H9 (cell line): ENCODE measurements around the gene FAM200B. TPM values are rescaled to one million over a fixed set of nuclear protein-coding genes. Genes with fewer than 3 reads are reported as not detected.

ENCODE experiments used
- DNase-seq: peaks from one replicate; pipeline ENCODE4 v3.0.0-alpha.2; 2017
- H2AFZ ChIP-seq: one replicate; pipeline ENCODE4 v1.6.1; 2013; ENCODE audit warnings: mild to moderate bottlenecking, low read length, control low read depth, moderate library complexity
- H2AK5ac ChIP-seq: 2 replicates; pipeline ENCODE4 v1.6.1; 2013; ENCODE audit warnings: low read length, control low read depth, mixed read lengths; ENCODE audit not compliant: insufficient read length
- H2BK120ac ChIP-seq: one replicate; pipeline ENCODE4 v1.6.1; 2013; ENCODE audit warnings: low read depth, mild to moderate bottlenecking, low read length, control low read depth, inconsistent platforms; ENCODE audit not compliant: poor library complexity, severe bottlenecking
- H2BK12ac ChIP-seq: 2 replicates; pipeline ENCODE4 v1.6.1; 2013; ENCODE audit warnings: low read length, control low read depth, mixed read lengths, low read depth; ENCODE audit not compliant: insufficient read length
- H2BK15ac ChIP-seq: 2 replicates; pipeline ENCODE4 v1.6.1; 2013; ENCODE audit warnings: low read depth, low read length, control low read depth
- H2BK20ac ChIP-seq: one replicate; pipeline ENCODE4 v1.6.1; 2013; ENCODE audit warnings: low read depth, mild to moderate bottlenecking, low read length, control low read depth, inconsistent platforms; ENCODE audit not compliant: poor library complexity, severe bottlenecking
- H2BK5ac ChIP-seq: 2 replicates; pipeline ENCODE4 v1.6.1; 2013; ENCODE audit warnings: low read length, control low read depth, mixed read lengths; ENCODE audit not compliant: insufficient read length
- H3K14ac ChIP-seq: 2 replicates; pipeline ENCODE4 v1.6.1; 2013; ENCODE audit warnings: low read length, control low read depth; ENCODE audit not compliant: insufficient read depth
- H3K18ac ChIP-seq: 2 replicates; pipeline ENCODE4 v1.6.1; 2013; ENCODE audit warnings: low read depth, mild to moderate bottlenecking, mixed read lengths, low read length, control low read depth; ENCODE audit not compliant: insufficient read length
- H3K23ac ChIP-seq: 2 replicates; pipeline ENCODE4 v1.6.1; 2013; ENCODE audit warnings: low read length, control low read depth, mixed read lengths, low read depth; ENCODE audit not compliant: insufficient read length
- H3K23me2 ChIP-seq: 2 replicates; pipeline ENCODE4 v1.6.1; 2013; ENCODE audit warnings: low read depth, mild to moderate bottlenecking, mixed read lengths, low read length, control low read depth; ENCODE audit not compliant: insufficient read length, poor library complexity, severe bottlenecking
- H3K27ac ChIP-seq: 2 replicates; pipeline ENCODE4 v1.5.1; 2013; ENCODE audit warnings: low read length, control low read depth, mixed read lengths, low read depth; ENCODE audit not compliant: insufficient read length
- H3K27me3 ChIP-seq: 2 replicates; pipeline ENCODE4 v1.6.1; 2013; ENCODE audit warnings: low read length, control low read depth, inconsistent platforms; ENCODE audit not compliant: insufficient read depth
- H3K4ac ChIP-seq: 2 replicates; pipeline ENCODE4 v1.6.1; 2013; ENCODE audit warnings: low read depth, mild to moderate bottlenecking, control low read depth, inconsistent platforms, low read length, moderate library complexity
- H3K4me1 ChIP-seq: 2 replicates; pipeline ENCODE4 v1.6.1; 2013; ENCODE audit warnings: low read length, control low read depth, inconsistent platforms; ENCODE audit not compliant: insufficient read depth
- H3K4me2 ChIP-seq: 2 replicates; pipeline ENCODE4 v1.6.1; 2013; ENCODE audit warnings: low read length, control low read depth, mixed read lengths; ENCODE audit not compliant: insufficient read length, insufficient read depth
- H3K56ac ChIP-seq: 2 replicates; pipeline ENCODE4 v1.6.1; 2013; ENCODE audit warnings: low read depth, mild to moderate bottlenecking, mixed read lengths, low read length, control low read depth; ENCODE audit not compliant: insufficient read length
- H3K79me1 ChIP-seq: 2 replicates; pipeline ENCODE4 v1.6.1; 2013; ENCODE audit warnings: low read depth, mild to moderate bottlenecking, moderate library complexity, low read length, control low read depth, inconsistent platforms; ENCODE audit not compliant: insufficient read depth, poor library complexity, severe bottlenecking
- H3K79me2 ChIP-seq: 2 replicates; pipeline ENCODE4 v1.6.1; 2013; ENCODE audit warnings: low read length, control low read depth, inconsistent platforms; ENCODE audit not compliant: insufficient read depth
- H3K9ac ChIP-seq: 2 replicates; pipeline ENCODE4 v1.6.1; 2013; ENCODE audit warnings: low read length, control low read depth, mixed read lengths; ENCODE audit not compliant: insufficient read length; ENCODE audit errors: extremely low read depth
- H3K9me3 ChIP-seq: one replicate; pipeline ENCODE4 v1.6.1; 2013; ENCODE audit warnings: low read depth, low read length, inconsistent platforms; ENCODE audit not compliant: control insufficient read depth
- H3T11ph ChIP-seq: one replicate; pipeline ENCODE4 v1.6.1; 2013; ENCODE audit warnings: mild to moderate bottlenecking, low read length, control low read depth, inconsistent platforms
- H4K20me1 ChIP-seq: one replicate; pipeline ENCODE4 v1.6.1; 2013; ENCODE audit not compliant: control insufficient read depth, insufficient read length, insufficient read depth
- H4K5ac ChIP-seq: 2 replicates; pipeline ENCODE4 v1.6.1; 2013; ENCODE audit warnings: low read depth, mild to moderate bottlenecking, mixed read lengths, low read length, control low read depth; ENCODE audit not compliant: insufficient read length
- H4K8ac ChIP-seq: replicated peaks from 2 replicates; pipeline ENCODE4 v1.6.1; 2013; ENCODE audit warnings: low read length, control low read depth, mixed read lengths, low read depth; ENCODE audit not compliant: insufficient read length
- H4K91ac ChIP-seq: 2 replicates; pipeline ENCODE4 v1.6.1; 2013; ENCODE audit warnings: low read depth, mild to moderate bottlenecking, moderate library complexity, mixed read lengths, low read length, control low read depth; ENCODE audit not compliant: insufficient read length
- H3K27ac Mint-ChIP-seq, 3 experiments: 2 replicates in 2 of 3; 3 replicates in 1 of 3; pipeline ENCODE4 v1.8.0; 2020 to 2021; ENCODE audit warnings: mixed read lengths in 3 of 3, mild to moderate bottlenecking in 1 of 3, moderate library complexity in 1 of 3
- H3K27me3 Mint-ChIP-seq: 2 replicates; pipeline ENCODE4 v1.8.0; 2021; ENCODE audit warnings: low read depth, mild to moderate bottlenecking, moderate library complexity, mixed read lengths
- H3K36me3 Mint-ChIP-seq, 3 experiments: 2 replicates in 2 of 3; 3 replicates in 1 of 3; pipeline ENCODE4 v1.8.0; 2020 to 2021; ENCODE audit warnings: low read depth in 3 of 3, mixed read lengths in 3 of 3; ENCODE audit not compliant: insufficient read depth in 1 of 3
- H3K4me1 Mint-ChIP-seq, 2 experiments: 2 replicates each; pipeline ENCODE4 v1.8.0; 2020; ENCODE audit warnings: mixed read lengths in 2 of 2
- H3K4me3 Mint-ChIP-seq, 2 experiments: 2 replicates in 1 of 2; 3 replicates in 1 of 2; pipeline ENCODE4 v1.8.0; 2020 to 2021; ENCODE audit warnings: mild to moderate bottlenecking in 2 of 2, mixed read lengths in 2 of 2, moderate library complexity in 1 of 2
- H3K9me3 Mint-ChIP-seq, 2 experiments: 2 replicates in 1 of 2; 3 replicates in 1 of 2; pipeline ENCODE4 v1.8.0; 2020; ENCODE audit warnings: mild to moderate bottlenecking in 2 of 2, mixed read lengths in 2 of 2, moderate library complexity in 1 of 2
- WGBS: extraction: QIAGEN DNeasy Blood & Tissue Kit; methylation state at CpG from one replicate; pipeline ENCODE4 v1.1.7; 2013; ENCODE audit warnings: missing lambda C conversion rate, low lambda C conversion rate, mixed read lengths; ENCODE audit not compliant: insufficient read length; ENCODE audit errors: extremely low coverage; 5-methylcytosine and 5-hydroxymethylcytosine counted together
- total RNA-seq: library from RNA; stranded (reverse); gene quantifications from 2 replicates; pipeline ENCODE4 v1.2.1, GENCODE V29; 2021
- TF ChIP-seq, protein P1 (sequence below): fragments of 200-600 bp; sonication (generic); conservative IDR thresholded peaks from 3 replicates; pipeline ENCODE4 v1.8.0; 2021; ENCODE audit warnings: antibody characterized with exemption, mild to moderate bottlenecking

The FAM200B gene
- total RNA-seq, 1 experiment from 2014 or later, result 19.6 TPM

GRCh38 chr4:15720851-15721250, 39.2 kb downstream of the FAM200B start:
- Mint-ChIP-seq H3K4me3 (no peak overlapping the region), H3K36me3 (no peaks in the 10 kb centered on the region), H3K9me3 (no peaks in the 10 kb centered on the region), H3K27ac (no peak overlapping the region), H3K4me1 (peaks cover 1 to 9% of the 10 kb centered on the region in 2 experiments), H3K27me3 (no peaks in the 10 kb centered on the region; the same call in 1 of the 2 replicates)
- H3K18ac ChIP-seq, result no peak overlapping the region
- H3K27me3 ChIP-seq, result no peaks in the 10 kb centered on the region
- no peak overlapping the region for H2BK20ac ChIP-seq
- no peak overlapping the region for H3K14ac ChIP-seq
- H4K20me1 ChIP-seq, result no peaks in the 10 kb centered on the region
- H2BK12ac ChIP-seq, result no peak overlapping the region
- H3K56ac ChIP-seq, result no peak overlapping the region
- H3K79me1 ChIP-seq, result no peaks in the 10 kb centered on the region
- no peak overlapping the region for H3K4ac ChIP-seq
- no peak overlapping the region for H3K9ac ChIP-seq
- H2AK5ac ChIP-seq, result no peak overlapping the region
- no CpG with 5 or more reads among the region's 2 CpGs for whole genome bisulfite sequencing
- no peak overlapping the region for H3K27ac ChIP-seq
- no peak overlapping the region for H2BK15ac ChIP-seq
- H3K23me2 ChIP-seq, result no peaks in the 10 kb centered on the region
- no peak overlapping the region for H4K8ac ChIP-seq
- H2BK120ac ChIP-seq, result no peak overlapping the region
- no peak for DNase-seq
- H3K4me2 ChIP-seq, result no peak overlapping the region
- no peak overlapping the region for H3K23ac ChIP-seq
- TF ChIP-seq, protein P1, sequence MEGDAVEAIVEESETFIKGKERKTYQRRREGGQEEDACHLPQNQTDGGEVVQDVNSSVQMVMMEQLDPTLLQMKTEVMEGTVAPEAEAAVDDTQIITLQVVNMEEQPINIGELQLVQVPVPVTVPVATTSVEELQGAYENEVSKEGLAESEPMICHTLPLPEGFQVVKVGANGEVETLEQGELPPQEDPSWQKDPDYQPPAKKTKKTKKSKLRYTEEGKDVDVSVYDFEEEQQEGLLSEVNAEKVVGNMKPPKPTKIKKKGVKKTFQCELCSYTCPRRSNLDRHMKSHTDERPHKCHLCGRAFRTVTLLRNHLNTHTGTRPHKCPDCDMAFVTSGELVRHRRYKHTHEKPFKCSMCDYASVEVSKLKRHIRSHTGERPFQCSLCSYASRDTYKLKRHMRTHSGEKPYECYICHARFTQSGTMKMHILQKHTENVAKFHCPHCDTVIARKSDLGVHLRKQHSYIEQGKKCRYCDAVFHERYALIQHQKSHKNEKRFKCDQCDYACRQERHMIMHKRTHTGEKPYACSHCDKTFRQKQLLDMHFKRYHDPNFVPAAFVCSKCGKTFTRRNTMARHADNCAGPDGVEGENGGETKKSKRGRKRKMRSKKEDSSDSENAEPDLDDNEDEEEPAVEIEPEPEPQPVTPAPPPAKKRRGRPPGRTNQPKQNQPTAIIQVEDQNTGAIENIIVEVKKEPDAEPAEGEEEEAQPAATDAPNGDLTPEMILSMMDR, result no peak
- H2AFZ ChIP-seq, result no peak overlapping the region
- no peak overlapping the region for H4K5ac ChIP-seq
- no peak overlapping the region for H3T11ph ChIP-seq
- no peaks in the 10 kb centered on the region for H3K9me3 ChIP-seq
- H3K4me1 ChIP-seq, result no peaks in the 10 kb centered on the region
- no peak overlapping the region for H4K91ac ChIP-seq
- no peak overlapping the region for H2BK5ac ChIP-seq
- no peaks in the 10 kb centered on the region for H3K79me2 ChIP-seq
